H54 (cell line): ENCODE data around the gene SEPTIN10.

Experiments used
- DNase-seq: peaks from one replicate; pipeline ENCODE4 v3.0.0; 2011; ENCODE audit warnings: low spot score, mixed read lengths; ENCODE audit not compliant: insufficient read length
- FAIRE-seq: peaks from 3 replicates; lab custom pipeline; 2011; peaks lifted over from hg19 to GRCh38; lab: Jason Lieb, UNC
- POLR2A ChIP-seq: IDR thresholded peaks from 2 replicates; pipeline ENCODE4 v1.6.1; 2011; ENCODE audit warnings: low read depth, mild to moderate bottlenecking, low read length

The SEPTIN10 gene

DNA sequence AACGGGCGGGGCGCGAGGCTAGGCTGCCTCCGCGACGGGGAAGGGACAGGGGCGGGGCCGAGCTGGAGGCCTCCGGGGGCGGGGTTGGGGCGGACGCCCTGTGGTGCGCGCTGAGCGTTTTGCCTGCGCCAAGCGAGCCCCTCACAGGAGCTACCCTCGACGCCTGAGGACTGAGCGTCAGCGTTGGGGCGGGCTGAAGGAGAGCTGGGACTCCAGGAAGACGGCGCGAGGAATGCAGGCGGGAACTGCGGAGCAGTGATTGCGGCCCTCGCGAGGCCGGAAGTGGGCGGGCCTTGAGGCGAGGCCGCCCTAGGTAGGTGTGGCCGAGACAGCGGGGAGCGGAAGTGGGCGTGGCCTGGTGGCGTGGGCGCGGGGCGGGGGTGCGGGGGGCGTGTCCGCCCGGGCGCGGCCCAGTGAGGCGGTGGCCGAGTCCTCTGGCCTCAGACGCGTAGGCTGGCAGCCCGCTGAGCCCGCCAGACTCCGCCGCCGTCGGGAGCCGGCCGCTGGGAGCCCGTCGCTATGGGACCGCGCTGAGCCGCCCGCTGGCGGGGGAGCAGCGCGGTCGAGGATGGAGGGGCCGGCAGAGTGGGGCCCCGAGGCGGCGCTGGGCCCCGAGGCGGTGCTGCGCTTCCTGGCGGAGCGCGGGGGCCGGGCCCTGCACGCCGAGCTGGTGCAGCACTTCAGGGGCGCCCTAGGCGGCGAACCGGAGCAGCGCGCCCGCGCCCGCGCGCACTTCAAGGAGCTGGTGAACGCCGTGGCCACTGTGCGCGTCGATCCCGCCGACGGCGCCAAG is at the start of gene SEPTIN10, which contains the start of gene SOWAHC:
TSS of gene SEPTIN10 (minus strand) at position 45 of the 793 bp plus-strand sequence. CDS start 139 bp downstream, outside the sequence.
TSS of gene SOWAHC (plus strand) at position 443 of the 793 bp plus-strand sequence. CDS start at position 569, 126 bp downstream.
- DNase-seq, result peak; percentile 98
- peak; percentile 90 for TF ChIP-seq POLR2A
- FAIRE-seq, result peak; percentile 94

DNA sequence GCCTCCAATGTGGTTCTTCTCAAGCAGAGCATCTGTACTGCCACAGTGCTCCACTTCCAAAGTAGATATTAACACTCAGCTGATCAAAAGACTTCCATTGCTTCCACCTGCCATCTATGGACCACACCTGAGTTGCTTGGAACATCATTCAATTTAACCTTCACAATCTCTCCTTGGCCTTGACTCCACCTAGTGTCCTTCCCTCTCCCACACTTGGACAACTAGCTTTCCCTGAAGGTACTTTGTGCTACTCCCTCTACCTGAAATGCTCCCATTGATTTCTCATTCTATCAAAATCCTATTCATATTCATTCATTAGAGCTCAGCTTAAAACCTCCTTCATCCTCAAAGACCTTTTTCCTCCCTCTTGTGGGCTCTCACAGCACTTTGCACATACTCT is 49.1 kb upstream of the SEPTIN10 start:
- DNase-seq, result no peak
- TF ChIP-seq POLR2A, result no peak

GRCh38 chr2:109660046-109660860 is 46.5 kb upstream of the SEPTIN10 start:
- FAIRE-seq, result no peak
- TF ChIP-seq POLR2A, result no peak
- no peak for DNase-seq

More for the DNA sequence above, 49.1 kb upstream of the SEPTIN10 start:
- FAIRE-seq, result no peak

DNA sequence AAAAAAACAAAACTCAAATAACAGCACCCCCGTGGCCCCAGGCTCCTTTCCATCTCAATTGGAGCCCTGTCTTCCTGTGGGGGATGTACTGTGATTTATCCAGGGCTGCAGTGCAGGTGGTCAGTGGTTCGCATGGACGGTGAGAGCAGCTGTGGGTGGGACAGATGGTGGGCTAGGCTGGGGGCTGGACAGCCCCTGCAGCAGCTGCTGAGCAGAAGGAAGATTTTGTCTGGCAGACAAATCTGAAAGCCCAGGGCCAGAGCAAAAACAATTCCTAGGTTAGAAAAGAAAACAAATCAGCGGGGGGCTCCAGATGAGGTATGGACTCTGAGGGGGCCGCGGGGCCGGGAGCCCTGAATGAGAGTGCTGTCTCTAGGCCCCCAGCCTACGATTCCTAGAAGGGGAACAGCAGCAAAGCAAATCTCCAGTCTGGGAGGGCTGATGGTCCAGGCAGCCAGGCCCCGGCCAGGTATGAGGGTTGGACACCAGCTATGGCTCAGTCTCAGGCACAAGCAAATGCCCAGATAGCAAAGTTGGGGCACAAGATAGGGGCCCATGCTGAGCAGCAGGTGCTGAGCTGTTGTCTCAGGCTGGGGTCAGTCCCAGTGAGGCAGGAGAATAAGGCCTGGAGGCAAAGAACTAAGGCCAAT is 45.8 kb upstream of the SEPTIN10 start:
- FAIRE-seq (no peak), DNase-seq (no peak)
- TF ChIP-seq POLR2A, result no peak

GRCh38 chr2:109655287-109655686 is 41.5 kb upstream of the SEPTIN10 start:
- DNase-seq (no peak), FAIRE-seq (no peak)
- no peak for TF ChIP-seq POLR2A

DNA sequence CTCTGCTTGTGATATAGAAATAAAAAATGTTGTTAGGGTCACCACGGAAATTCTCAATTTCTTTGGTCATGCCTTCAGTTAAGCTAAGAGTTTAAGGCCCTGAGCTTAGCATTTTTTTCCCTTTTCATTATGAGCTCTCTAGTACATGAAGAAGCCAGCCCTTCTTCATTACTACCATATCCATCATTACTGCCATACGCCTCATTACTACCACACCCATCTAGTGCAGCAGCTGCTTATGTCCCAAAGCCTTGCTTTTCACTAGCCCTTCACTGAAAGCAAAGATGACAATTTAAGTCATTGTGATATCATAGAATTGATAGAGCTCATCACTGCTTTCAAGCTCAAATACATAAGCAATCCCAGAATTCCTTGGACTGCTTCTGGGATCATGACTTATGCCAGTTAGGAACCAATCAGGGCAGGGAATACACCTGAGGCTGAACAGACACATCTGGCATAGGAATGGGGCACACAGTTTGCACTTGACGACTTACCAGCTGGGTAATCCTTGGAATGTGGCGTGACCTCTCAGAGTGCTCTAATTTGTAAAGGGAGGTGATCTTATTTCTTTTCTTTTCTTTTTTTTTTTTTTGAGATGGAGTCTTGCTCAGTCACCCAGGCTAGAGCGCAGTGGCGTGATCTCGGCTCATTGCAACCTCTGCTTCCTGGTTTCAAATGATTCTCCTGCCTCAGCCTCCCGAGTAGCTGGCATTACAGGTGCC is 40.7 kb upstream of the SEPTIN10 start:
- no peak for FAIRE-seq
- no peak for DNase-seq
- TF ChIP-seq POLR2A, result no peak

DNA sequence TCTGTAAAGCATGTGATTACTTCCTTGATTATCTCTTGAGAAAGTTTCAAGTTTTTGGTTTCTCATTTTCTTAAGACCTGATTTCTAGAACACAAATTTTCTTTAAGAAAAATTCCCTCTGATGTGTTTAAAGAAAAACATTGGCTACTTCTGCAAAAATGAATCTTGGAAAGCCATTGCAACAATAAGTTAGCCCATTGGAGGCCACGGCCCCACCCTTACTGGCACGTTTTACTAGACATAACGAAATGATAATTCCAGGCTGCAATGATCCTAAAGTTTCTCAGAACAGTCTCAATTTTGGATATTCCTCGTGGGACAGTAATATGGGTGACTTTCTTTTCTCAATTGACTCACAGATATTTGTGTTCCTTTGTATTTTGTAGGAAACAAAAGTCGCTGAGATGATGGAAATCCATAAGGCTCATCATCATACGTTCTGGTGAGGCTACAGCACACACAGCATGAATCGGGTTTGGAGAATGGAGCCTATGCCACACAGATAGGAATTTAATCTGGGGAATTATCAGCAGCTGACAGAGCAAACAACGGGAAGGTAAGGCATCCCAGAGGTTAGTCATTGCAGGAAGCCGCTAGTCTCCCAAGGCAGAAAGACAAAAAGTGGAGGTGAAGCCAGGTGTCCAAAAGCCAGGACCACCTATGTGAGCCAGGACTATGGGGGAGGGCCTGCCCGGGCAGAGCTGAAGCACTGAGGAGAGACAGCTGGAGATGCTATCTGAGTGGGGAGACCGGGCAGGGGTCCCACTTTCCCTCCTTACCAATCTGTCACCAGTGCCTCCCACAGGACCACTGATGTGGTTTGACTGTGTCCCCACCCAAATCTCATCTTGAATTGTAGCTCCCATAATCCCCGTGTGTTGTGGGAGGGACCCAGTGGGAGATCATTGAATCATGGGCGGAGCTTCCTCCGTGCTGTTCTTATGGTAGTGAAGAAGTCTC is 36.2 kb upstream of the SEPTIN10 start:
- no peak for DNase-seq
- TF ChIP-seq POLR2A, result no peak
- FAIRE-seq, result no peak

- no peak for FAIRE-seq
These were observed 34.3 kb upstream of the SEPTIN10 start for GRCh38 chr2:109648041-109648527.

GRCh38 chr2:109647636-109648035 is 33.9 kb upstream of the SEPTIN10 start:
- no peak for TF ChIP-seq POLR2A
- peak; percentile 33 for DNase-seq

More at GRCh38 chr2:109648041-109648527, 34.3 kb upstream of the SEPTIN10 start:
- no peak for TF ChIP-seq POLR2A
- DNase-seq, result peak; percentile 23

DNA sequence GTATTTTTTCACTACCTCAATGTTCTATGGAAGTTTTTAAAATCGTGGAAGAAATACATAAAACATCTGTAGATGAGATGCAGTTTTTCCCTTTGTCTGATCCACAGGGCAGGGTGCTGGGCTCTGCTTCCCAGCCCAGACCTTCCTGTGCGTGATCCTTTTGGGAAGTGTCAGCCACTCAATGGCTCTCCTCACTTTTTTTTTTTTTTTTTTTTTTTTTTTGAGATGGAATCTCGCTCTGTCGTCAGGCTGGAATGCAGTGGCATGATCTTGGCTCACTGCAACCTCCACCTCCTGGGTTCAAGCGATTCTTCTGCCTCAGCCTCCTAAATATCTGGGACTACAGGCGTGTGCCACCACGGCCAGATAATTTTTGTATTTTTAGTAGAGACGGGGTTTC is 33.2 kb upstream of the SEPTIN10 start:
- no peak for FAIRE-seq
- peak; percentile 25 for DNase-seq
- no peak for TF ChIP-seq POLR2A

More at GRCh38 chr2:109647636-109648035, 33.9 kb upstream of the SEPTIN10 start:
- FAIRE-seq, result no peak

GRCh38 chr2:109645412-109646184 is 31.8 kb upstream of the SEPTIN10 start:
- DNase-seq (no peak), FAIRE-seq (no peak)
- no peak for TF ChIP-seq POLR2A
